Hematopoietic multipotent progenitor cell treated with erythropoietin and hydrocortisone succinate and interleukin-3 and kit ligand, for 8 days (in vitro differentiated cells): ENCODE results near the gene MECR.
"Not testable (repeated sequence)": the region's sequence is repeated elsewhere in the genome, so short reads cannot be mapped to it uniquely, and the experiment has no call there.

Source experiments
- DNase-seq: peaks from one replicate; pipeline ENCODE4 v3.0.0-alpha.2; 2015

MECR gene

DNA sequence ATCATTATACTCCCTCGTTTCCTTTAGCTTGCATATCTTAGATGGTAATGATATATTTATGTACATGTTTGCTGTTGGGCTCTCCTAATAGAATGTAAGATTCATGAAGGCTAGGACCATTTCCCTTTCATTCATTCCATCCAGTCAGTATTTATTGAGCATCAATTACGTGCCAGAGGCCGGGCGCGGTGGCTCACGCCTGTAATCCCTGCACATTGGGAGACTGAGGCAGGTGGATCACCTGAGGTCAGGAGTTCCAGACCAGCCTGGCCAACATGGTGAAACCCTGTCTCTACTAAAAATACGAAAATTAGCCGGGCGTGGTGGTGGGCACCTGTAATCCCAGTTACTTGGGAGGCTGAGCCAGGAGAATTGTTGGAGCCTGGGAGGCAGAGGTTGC is 4.1 kb upstream of the MECR start:
- not testable (repeated sequence) for DNase-seq

DNA sequence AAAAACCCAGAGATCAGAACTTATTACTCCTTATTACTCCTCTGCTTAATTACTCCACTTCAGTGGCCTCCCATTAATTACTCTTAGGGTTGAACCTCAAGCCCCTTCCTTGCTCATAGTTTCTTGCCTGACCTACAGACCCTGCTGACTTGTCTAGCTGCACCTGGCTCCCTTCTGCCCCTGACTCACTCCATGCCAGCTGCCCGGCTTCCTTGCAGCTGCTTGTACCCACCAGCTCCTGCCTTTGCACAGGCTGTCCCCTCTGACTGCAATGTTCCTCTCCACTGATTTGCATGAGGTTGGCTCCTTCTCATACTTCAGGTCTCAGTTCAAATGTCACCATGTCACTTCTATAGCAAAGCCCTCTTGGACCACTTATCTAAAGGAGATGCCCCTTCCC is 3.7 kb upstream of the MECR start:
- DNase-seq, result no peak

GRCh38 chr1:29233693-29234092 is 3.0 kb upstream of the MECR start:
- DNase-seq, result no peak

DNA sequence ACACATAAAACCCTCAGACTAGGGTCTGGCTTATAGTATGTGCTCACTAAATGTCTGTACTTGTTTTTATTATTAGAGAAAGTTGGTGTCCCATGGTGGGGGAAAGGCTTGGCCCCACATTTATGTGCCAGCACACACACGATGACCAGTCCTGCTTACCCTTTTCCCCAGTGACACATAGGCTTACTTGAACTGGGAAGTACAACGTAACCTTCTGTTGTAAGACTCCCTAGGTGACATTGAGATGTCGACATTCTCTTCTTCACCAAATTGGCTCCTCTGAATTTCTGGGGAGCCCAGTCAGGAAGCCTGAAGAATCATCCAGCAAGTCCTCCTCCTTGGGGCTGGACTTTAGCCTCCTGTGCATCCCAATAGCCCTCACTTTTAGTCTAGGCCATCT is 1.7 kb upstream of the MECR start:
- no peak for DNase-seq

DNA sequence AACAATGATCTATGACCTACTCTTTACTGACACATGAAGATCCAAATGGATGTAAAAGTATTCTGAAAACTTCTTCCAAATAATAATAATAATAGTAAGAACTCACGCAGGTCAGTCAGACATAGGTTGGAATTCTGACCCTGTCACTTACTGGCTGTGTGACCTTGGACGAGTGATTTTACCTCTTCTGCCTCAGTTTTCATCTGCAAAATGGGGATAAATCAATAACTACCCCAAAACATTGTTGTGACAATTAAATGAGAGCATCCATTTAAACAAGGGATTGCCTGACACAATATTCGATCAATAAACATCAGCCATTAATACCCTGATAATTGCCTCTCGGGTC is 556 bp downstream of the MECR start:
- peak; percentile 11 for DNase-seq

DNA sequence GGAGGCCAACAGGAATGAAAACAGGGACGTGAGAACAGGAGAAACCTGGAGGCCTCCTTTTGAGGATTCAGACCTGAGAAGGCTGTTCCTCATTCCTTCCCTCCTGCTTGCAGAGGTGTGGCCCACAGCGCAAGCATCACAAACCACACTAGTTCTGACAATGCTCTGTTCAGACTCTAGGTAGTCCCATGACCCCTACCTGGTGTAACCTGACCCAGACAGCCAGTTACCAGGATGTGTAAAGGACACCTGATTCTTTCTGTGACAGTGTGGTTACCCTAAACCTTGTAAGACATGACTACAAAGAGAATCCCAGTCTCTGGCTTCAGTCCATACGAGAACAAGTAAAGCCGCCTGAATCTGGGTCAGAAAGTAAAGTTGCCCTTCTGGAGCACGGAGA is 3.2 kb downstream of the MECR start:
- no peak for DNase-seq

- no peak for DNase-seq
Observed at GRCh38 chr1:29225361-29225760, 5.4 kb downstream of the MECR start.

DNA sequence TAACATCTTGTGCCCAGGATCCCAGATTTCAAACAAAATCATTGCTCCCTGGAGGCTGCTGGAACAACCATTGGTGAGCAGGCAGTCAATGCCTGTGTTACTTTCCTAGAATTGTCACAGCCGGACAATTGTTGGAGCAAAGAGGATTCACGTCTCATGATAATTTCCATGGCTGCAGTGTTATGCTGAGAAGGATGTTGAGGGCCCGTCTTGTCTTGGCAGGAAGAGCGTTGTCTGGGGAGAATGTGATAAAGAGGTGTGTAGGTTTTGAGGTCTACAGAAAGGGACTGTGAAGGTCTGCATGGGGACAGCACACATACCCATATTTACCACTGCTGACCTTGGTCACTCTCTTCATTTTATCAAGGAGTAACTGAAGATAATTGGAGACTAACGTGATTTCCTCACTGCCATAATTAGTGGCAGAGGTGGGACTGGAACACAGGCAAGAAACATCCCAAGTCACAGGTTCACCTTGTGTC is 6.3 kb downstream of the MECR start:
- DNase-seq, result peak; percentile 67

GRCh38 chr1:29223521-29223920 is 7.2 kb downstream of the MECR start:
- DNase-seq, result no peak

- no peak for DNase-seq
Observed at GRCh38 chr1:29222686-29223085, 8.0 kb downstream of the MECR start.

- not testable (repeated sequence) for DNase-seq
Observed at GRCh38 chr1:29222260-29222659, 8.5 kb downstream of the MECR start.

- DNase-seq, result no peak
Observed at GRCh38 chr1:29221296-29221695, 9.4 kb downstream of the MECR start.

- no peak for DNase-seq
Observed at GRCh38 chr1:29218223-29218622, 12.5 kb downstream of the MECR start.

- no peak for DNase-seq
Observed at GRCh38 chr1:29217633-29218032, 13.1 kb downstream of the MECR start.

DNA sequence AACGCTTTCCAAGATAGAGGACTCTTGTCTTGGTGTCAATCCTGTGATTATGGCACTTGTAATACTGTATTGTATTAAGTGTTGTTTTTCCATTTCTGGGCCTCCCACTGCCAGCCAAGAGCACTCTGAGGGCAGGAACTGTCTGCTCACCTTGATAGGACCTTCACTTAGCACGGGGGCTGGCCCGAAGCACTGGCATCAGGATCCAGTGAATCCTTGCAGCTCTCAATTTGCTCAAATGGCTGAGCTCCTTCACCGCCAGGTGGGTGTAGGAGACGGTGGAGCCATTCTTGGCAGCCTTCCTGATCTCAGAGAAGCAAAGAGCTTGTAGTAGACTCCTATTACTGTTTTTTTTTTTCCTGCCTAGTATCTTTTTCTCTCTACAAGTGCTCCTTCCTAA is 17.7 kb downstream of the MECR start:
- DNase-seq, result no peak

GRCh38 chr1:29211086-29212030 is 19.4 kb downstream of the MECR start:
- no peak for DNase-seq

- no peak for DNase-seq
Observed at GRCh38 chr1:29210278-29211085, 20.3 kb downstream of the MECR start.

DNA sequence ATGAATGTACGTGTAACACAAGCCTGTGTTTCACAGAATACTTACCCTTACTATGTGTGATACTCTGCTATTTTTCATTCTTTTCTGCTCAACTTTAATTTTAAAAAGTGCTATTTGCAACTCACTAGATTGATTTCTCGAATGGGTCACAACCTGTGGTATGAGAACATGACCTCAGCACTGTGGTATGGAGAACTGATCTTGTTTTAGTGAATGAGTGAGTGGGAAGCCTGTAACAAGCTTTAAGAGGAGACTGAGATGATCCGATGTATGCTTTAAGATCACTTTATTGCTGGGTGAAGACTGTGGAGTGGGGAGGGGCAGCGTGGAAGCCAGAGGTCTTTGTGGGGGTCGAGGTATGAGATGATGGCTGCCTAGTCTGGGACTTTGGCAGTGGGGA is 21.6 kb downstream of the MECR start:
- no peak for DNase-seq

DNA sequence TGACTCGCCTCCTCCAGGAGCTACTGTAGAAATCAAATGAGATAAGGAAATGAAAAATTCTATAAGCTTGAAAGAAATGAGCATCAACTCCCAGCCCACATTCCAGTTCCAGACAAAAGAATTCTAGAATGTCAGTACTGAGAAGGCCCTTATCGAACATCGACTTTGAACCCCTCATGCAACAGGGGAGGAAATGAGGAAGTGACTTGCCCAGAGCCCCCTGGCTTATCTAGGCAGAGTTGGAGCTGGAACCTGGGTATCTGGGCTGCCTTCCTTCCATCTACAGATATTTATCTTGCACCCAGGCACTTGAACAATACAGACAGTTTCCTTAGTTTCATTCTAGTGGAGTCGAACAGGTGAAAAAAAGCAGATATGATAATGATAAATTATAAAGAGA is 22.3 kb downstream of the MECR start:
- DNase-seq, result peak; percentile 21

- peak; percentile 98 for DNase-seq
Observed at GRCh38 chr1:29202584-29203340, 28.0 kb downstream of the MECR start.

DNA sequence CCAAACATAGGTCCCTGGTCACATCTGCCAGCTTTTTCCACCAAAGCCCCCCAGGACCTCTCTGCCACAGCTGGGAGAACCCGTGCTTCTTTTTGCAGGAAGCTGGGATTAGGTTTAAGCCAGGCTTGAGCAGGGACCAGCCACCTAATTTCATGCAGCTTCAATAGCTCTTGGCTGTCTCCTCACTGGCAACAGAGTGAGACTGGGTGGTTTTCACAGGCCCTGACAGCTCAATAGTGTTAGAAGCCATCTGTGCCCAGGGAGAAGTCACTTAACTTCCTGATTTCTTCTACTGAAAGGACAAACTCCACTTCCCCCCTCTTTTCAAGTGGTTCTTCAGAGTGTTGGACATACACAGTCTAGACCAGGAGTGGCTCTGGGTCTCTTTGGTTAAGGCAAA is 28.7 kb downstream of the MECR start:
- DNase-seq, result no peak

- no peak for DNase-seq
Observed at GRCh38 chr1:29201595-29202051, 29.1 kb downstream of the MECR start.
